ENCODE results near the gene C21orf58.
"Not testable (repeated sequence)": the region's sequence is repeated elsewhere in the genome, so short reads cannot be mapped to it uniquely, and the experiment has no call there.

The C21orf58 gene

DNA sequence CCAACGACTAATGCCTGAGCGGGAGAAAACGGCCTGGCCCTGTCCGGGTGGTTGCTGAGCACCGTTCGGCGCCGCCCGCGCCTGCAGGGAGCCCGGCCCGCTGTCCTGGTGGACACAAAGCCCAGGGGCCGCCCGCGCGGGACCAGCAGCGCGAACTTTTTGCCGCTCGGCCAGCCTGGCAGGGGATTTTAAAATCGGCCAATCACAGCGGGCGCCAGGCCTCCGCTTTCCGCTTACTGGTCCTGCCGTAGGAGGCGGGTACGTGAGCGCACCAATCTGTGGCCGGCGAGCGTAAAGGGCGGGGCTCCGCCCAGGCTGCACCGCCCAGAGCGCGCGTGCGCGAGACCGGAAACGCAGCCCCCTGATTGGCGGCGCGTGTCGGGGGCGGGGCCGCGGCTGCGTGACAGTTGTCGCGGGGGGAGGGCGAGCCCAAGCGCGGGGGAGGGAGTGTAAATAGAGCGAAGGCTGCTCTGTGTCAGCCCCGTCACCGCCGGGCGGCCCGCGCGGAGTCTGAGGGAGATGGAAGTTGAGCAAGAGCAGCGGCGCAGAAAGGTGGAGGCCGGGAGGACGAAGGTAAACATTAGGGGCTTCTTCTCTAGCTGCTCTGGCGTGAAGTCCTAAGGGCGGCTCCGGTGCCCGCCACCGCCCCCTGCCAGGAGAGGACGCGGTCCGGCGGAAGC lies at the start of gene C21orf58, which contains the start of gene PCNT:
C21orf58 (minus strand) TSS at position 161 of the 680 bp plus-strand sequence. CDS start 1,132 bp downstream, outside the sequence.
PCNT (plus strand) TSS at position 447 of the 680 bp plus-strand sequence; CDS start at position 520, 73 bp downstream.
- DNase-seq, result peak; percentile 99

DNA sequence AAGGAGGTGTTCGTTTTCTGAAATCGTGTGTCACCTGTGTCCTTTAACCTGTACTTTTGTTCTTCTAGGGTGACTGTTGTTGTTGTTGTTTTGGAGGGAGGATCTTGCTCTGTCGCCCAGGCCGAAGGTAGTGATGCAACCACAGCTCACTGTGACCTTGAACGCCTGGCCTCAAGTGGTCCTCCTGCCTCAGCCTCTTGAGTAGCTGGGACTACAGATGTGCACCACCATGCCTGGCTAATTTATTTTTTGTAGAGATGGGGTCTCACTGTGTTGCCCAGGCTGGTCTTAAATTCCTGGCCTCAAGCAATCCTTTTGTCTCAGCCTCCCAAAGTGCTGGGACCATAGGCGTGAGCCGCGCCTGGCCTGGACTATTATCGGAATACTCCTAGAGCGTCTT lies 49.3 kb upstream of the C21orf58 start:
- not testable (repeated sequence) for DNase-seq

DNA sequence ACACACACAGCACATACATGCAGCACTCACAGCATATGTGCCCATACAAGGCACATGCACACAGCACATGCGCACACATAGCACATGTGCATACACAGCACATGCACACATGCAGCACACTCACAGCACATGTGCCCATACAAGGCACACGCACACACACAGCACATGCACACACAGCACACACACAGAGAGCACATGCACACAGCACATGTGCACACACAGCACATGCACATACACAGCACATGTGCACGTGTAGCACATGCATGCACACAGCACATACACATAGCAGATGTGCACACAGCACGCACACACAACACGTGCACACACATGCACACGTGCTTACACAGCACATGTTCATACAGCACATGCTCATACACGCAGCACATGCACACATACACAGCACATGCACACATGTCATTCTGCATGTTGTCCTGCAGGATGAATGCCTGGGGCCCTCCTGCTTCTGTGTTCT lies 48.4 kb upstream of the C21orf58 start:
- no peak for DNase-seq

DNA sequence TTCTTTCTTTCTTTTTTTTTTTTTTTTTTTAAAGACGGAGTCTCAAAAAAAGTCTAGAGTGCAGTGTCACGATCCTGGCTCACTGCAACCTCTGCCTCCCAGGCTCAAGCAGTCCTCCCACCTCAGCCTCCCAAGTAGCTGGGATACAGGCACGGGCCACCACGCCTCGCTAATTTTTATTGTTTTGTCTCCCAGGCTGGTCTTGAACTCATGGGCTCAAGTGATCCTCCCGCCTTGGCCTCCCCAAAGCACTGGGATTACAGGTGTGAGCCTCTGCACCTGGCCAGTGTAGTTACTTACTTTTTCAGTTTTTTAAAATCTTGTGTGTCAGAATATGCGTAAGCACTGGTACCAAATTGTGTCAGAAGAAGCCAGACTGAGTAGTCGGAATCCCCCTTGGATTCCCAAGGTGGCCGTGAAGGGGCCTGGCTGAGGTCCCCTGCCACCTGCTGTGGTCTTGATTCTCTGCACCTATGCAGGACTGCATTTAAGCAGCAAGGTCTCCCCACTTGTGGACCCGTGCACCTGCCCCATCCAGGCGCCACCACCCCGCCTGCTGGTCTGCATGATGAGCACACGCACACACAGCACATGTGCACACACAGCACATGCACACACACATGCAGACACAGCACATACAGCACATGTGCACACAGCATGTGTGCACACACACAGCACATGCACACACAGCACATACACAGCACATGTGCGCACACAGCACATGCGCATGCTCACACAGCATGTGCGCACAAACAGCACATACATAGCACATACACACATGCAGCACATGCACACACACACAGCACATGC lies 47.7 kb upstream of the C21orf58 start:
- DNase-seq, result no peak

DNA sequence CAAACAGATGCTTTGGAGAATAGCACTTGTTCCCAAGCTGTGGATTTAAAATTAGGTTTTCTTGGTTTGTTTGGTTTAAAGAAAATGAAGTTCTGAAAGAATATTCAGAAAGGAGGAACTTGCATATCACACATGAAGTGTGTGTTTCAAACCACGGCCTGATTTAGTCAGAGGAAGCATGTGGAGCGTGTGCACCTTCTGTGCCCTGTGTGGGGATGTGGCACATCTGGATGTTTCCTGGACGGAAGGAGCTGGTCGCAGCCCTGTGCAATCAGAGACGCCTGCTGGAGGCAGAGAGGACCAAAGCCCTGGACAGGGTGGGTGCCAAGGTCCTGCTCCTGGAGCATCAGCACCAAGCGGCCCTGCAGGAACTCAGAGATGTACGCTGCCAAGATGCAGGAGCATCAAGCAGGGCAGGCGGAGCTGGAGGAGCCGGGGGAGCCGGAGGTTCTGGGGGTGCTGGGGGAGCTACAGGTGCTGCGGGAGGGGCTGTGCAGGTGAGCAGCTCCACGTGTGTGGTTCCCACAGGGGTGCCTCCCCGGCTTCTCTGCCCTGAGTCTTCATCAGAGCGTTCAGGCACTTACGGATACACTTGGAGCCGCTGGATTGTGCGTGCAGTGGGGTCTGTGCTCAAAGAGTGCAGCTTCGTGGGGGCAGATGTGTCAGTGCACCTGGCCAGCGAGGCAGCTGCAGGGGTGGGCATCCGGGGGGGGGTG lies 46.0 kb upstream of the C21orf58 start:
- DNase-seq, result no peak

DNA sequence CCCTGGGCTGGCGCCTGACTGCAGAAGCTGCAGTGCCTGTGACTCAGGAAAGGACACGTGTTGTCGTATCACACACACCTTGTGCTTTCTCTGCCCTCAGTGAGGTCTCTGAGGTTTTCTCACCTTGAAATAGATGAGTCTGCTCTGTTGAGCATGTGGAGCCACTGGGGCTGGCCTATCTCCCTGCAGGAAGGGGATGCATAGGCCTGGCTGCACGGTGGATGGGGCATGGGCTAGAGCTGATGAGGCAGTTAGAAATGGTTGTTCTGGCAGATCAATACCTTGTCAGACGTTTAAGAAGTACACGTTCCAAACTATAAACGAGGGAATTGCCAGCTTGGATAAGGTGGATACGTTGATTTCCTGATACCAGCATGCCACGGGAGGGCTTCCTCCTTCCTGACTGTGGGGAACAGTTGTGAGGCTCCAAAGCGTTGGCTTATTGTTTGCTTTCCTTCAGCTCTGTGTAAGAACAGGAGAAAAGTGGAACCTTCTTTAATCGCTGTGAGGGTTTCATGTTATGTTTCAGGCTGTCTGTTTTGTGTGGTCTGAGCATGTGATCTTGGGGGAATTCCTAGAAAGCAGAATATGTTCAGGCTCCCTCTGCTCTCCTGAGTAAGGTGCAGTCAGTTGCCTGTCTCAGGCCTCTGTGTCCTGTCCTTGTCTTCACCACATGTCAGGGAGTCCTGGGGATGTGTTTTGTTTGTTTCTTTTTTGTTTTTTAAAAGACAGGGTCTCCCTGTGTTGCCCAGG lies 45.0 kb upstream of the C21orf58 start:
- peak; percentile 45 for DNase-seq

DNA sequence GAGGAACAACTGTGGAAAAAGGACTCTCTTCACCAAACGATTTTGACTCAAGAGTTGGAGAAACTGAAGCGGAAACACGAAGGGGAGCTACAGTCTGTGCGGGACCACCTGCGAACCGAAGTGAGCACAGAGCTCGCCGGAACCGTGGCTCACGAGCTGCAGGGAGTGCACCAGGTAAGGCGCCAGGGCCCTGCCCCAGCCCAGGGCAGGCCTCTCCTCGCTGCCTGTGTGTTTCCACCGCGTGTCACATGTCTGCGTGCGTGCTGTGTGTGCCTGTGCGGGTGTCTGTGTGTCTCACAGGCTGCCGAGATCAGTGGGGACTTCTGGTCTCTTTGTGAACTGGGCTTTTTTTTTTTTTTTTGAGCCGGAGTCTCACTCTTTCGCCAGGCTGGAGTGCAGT lies 43.3 kb upstream of the C21orf58 start:
- DNase-seq, result no peak

DNA sequence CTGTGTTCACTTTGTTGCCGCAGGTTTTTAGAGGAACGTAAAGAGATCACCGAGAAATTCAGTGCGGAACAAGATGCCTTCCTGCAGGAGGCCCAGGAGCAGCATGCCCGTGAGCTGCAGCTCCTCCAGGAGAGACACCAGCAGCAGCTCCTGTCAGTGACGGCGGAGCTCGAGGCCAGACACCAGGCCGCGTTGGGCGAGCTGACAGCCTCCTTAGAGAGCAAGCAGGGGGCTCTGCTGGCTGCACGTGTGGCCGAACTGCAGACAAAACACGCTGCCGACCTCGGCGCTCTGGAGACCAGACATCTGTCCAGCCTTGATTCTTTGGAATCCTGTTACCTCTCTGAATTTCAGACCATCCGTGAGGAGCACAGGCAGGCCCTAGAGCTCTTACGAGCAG lies 42.9 kb upstream of the C21orf58 start:
- no peak for DNase-seq

DNA sequence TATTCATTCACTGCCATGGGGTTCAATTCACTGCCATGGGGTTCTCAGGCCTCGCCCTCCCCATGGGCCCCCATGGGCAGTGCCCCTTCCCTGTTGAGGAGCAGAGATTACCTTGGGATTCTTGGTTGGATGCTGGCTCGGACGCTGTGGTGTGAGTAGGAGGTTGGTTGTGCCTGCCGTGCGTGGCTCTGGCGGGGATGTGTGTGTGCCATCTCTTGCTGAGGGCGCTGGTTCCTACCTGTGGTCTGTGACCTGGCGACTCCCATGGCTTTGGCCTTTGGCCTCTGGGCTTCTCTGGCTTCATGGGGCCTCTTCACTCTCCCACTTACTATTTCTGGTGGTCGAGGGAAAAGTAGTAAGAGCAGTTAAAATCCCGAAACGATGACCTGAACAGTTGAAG lies 42.4 kb upstream of the C21orf58 start:
- no peak for DNase-seq

DNA sequence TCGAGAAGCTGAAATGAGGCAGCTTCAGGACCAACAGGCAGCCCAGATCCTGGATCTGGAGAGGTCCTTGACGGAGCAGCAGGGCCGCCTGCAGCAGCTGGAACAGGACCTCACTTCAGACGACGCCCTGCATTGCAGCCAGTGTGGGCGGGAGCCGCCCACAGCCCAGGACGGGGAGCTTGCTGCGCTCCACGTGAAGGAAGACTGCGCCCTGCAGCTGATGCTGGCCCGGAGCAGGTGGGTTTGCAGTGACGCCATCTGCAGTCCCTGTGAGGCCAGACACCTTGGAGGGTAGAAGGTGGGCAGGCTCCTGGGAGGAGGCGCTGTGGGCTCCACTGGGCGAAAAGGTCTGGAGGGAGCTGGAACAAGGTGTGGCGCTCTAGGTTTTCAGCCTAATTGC lies 40.0 kb upstream of the C21orf58 start:
- DNase-seq, result no peak

DNA sequence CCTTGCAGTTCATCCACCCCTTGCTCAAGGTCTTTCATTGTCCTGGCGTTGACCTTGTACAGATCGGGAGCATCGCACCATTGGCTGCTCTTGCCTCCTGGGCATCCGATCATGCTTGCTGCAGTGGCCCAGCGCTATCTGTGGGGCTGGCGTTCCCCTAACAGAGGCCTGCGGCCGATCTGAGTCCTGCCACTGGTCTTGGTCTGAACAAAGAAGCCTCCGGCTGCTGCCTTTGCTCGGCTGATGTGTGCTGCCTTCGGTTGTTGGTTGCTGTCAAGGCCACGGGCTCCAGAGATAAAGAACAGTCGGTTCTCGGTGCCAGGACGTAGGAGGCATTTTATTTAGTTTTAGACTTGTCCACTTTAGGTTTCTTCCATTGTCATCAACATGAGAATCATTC lies 39.3 kb upstream of the C21orf58 start:
- DNase-seq, result no peak

DNA sequence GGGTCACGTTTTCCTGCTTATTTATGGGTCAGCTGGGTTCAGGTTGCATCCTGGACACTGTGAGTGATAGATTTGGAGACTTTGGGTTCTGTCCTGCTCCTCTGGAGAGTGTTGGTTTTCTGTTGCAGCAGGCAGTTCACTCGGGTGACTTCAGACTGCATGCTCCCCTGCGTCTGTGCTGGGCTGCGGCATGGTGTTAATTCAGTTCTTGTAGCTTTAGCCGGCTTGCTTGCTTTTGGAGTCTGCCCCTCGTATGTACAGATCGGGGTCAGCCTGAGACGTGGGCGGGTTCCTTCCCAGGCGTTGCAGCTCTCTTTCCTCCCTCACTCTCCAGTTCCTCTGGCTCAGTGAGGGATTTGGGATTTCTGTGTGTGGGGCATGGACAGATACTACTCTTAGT lies 38.3 kb upstream of the C21orf58 start:
- DNase-seq, result no peak

DNA sequence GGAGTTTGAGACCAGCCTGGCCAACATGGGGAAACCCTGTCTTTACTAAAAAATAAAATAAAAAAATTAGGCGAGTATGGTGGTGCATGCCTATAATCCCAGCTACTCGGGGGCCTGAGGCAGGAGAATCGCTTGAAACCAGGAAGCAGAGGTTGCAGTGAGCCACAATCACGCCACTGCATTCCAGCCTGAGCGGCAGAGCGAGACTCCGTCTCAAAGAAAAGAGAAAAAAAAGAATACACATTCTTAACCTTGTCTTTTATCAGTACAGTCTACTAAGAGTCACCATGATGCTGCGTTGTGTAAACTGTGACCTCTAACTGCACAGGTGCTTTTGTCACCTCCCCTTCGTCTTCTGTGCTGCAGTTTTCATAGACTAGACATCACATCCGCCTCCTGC lies 37.5 kb upstream of the C21orf58 start:
- no peak for DNase-seq

DNA sequence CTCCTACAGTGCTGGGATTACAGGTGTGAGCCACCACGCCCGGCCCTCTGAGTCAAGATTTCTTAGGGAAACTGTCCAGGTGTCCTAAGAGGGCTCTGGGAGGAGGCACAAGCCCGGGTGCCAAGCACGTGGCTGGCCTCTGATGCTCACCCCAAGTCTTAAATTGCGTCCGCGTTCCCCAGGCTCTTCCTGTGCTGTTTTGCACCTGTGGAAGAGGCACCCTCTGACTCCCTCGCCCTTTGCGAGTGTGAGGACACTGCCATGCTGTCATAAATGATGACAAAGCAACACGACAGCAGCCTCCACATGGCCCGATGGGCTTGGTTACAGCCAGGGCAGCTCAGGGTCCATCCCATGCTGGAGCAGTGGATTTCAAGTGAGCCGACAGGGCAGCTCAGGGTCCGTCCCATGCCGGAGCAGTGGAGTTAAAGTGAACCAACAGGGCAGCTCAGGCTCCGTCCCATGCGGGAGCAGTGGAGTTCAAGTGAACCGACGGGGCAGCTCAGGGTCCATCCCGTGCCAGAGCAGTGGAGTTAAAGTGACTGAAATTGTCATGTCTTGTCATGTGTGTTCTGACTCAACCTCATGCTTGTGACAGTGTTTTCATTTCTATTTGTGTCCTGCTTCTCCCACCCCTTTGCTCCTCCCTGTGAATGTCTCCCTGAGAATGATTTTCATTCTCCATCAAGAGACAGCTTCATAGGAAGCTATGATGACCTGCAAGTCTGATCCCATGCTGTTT lies 34.2 kb upstream of the C21orf58 start:
- DNase-seq, result no peak

DNA sequence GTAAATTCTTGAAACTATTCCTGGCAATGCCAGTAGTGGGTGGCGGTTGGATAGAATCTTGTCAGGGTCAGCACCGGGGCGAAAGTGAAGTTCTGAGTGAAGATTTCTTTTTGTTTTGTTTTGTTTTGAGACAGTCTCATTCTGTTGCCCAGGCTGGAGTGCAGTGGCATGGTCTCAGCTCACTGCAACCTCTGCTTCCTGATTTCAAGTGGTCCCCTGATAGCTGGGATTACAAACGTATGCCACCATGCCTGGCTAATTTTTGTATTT lies 33.6 kb upstream of the C21orf58 start:
- DNase-seq, result no peak

DNA sequence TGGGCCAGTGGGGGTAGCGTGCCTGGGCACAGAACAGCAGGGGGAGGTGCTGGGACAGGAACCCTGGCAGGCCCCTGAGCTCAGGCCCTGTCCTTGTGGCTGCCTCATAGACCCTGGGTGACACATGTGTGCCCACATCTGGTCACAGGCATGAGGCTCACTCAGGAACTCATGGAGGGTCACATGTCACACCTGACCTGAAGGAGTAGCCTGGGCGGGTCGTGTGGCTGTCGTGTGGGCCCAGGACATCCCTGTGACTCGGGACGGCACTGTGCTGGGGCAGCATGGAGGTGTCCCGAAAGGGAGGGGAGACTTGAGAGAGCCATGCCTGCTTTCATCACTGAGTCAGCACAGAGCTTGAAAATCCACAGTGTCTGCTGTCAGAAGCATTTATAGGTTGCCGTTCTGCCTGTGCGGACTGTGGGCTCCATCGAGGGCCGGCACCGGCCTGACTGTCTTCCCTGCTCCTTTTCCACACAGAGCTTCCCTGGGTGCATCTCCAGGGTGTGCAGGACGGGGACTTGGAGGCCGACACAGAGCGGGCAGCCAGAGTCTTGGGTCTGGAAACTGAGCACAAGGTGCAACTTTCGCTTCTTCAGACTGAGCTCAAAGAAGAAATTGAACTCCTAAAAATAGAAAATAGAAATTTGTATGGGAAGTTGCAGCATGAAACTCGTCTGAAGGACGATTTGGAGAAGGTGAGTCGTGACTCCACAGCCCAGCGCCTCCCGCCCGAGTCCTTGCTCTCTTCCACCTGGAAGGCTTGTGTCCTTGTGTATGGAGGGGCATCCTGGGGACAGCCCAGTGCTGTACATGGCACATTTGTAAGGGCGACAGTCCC lies 33.0 kb upstream of the C21orf58 start:
- no peak for DNase-seq

DNA sequence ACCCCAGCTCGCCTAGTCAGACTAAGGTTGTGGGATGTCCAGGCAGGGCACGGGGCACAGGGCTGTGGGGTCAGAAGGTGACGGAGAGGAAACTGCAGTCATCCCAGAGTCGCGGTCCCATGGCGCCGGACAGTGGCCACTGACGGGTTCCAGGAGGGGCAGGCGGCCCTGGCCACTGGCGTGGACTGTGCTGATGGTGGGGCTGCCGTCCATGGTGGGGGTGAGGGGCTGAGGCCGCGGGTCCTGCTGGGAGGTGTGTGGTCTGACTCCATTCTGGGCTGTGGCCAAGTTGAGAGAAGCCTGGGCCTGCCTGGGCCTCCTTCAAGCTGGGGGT lies 32.3 kb upstream of the C21orf58 start:
- DNase-seq, result no peak

DNA sequence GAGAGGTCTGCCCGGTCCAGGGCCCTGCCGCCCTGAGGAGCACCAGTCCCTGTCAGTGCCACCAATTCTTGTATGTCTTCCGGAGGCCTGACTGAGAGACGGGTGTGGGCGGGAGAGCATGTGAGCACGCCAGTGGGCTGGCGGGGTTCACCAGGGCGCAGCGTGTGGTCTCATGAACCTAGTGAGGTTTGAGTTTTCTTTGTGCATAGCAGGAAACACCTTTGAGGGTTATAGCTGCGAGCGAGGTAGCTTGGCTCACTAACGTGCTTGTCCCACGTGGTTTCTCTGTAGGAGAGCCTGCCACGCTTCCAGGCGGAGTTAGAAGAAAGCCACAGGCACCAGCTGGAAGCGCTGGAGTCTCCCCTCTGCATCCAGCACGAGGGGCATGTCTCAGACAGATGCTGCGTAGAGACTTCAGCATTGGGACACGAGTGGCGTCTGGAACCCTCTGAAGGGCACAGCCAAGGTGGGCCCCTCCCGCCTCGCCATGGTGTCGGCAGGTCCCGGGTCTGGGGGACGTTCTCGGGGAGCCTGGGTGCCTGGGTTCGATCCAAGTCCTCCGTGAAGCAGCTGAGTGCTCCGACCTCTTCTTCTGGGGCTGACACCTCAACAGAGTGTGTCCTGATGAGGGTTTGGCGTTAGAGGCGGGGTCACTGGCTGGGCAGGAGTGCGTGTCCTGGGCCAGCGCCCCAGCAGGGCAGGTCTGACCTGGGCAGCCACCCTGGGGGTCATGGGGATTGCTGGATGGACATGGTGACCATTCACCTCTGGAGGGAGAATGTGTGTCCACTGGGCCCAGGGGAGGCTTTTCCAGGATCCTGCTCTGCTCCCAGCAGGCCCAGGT lies 31.7 kb upstream of the C21orf58 start:
- DNase-seq, result no peak

DNA sequence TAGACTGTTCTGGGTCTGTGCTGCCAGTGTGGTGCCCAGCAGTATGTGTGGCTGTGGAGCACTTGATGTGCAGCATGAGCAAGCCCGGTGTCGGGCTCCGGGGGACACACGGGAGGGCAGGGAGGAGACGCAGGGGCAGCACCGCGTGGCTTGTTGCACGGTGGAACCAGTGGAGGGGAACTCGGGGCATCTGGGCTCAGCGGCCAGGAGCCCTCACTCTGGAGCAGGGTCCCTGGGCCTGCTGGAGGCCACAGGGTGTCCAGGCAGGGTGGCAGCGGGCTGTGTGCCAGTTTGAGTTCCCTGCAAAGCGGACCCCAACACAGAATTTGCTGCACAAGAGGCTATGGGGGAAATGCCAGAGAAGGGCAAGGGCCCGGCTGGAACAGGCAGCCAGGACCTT lies 30.8 kb upstream of the C21orf58 start:
- no peak for DNase-seq

DNA sequence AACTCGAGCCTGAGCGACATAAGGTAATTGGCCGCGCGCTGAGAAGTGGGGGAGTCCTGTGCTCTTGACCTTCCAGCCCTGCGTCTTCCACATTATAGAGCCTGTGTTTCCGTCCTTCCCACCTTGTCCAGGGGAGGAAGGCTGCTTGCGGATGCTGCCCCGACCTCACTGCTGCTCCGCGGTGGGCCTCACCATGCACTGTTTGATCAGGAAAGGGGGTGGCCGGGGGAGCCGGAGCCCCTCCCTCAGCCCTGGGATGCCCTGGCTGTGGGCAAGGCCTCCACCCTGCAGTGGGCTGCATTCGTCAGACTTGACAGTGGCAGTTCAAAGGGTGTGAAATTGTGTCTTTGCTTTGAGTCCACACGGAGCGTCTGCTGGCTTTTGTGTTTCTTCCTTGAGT lies 30.4 kb upstream of the C21orf58 start:
- DNase-seq, result no peak

DNA sequence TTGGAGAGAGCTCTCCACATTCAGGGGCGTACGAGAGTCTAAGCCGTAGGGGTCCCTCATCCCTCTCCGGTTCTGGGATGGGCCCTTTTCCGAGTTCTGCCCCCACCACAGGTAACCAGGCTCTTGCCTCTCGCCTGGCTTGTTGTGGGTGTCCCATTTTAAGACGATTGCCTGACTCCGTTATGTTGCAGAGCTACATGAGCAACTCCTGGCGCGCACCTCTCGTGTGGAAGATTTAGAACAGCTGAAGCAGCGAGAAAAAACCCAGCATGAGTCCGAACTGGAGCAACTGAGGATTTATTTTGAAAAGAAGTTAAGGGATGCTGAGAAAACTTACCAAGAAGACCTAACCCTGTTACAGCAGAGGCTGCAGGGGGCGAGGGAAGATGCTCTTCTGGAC lies 29.2 kb upstream of the C21orf58 start:
- DNase-seq, result no peak

All from CD4-positive, alpha-beta T cell treated with Interleukin-12 subunit alpha and Interleukin-12 subunit beta, for 1 hour (primary cell).